ENCODE results near the gene LIFR. TPM values are rescaled to one million over a fixed set of nuclear protein-coding genes. Genes with fewer than 3 reads are reported as not detected.

LIFR gene
- total and polyA plus RNA-seq, 2 donors (not counting 3 experiments of a cell fraction or from before 2014, with no cell fraction given) = 4.1 to 36.4 TPM

DNA sequence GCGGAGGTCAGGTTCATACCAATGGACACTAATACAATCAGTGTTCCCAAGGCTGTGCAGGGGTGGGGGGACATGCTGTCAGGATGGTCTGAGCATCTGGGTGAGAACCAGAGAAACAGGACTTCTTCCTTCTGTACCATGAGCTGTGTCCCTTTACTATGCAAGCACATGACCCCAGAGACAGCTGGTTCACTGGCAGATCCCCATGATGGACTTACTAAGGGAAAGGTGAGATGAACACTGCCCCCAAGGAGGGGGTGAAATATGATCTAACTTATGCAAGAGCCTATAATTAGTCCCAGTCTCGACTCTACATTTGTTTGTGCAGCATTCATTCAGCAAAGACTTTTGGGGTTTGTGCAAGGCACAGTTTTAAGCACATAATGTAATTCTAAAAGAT, 91.4 kb downstream of the LIFR start:
- no peak overlapping the region for H3K9ac ChIP-seq (replicated peaks; ENCODE audit: extremely low read depth, insufficient read depth, low read length)
- intact Hi-C loops (cut with micrococcal nuclease) = loop anchor here (2.0 kb wide), 1 partner anchor 134 kb away; no protein-coding TSS in a partner anchor
- H3K79me2 ChIP-seq (ENCODE audit: control insufficient read depth, insufficient read depth, low read length) = no peaks in the 10 kb centered on the region
- dilution Hi-C loops (cut with MboI; ENCODE audit: extremely low pct_ligation_motif_present, low sequenced_read_pairs) = no loop called here
- H3K9me3 ChIP-seq (replicated peaks; ENCODE audit: control insufficient read depth, insufficient read depth, low read length) = no peaks in the 10 kb centered on the region
- H3K4me2 ChIP-seq (ENCODE audit: insufficient read depth, low read length) = no peak overlapping the region
- H3K36me3 ChIP-seq (ENCODE audit: control insufficient read depth in 2 of 2, extremely low read depth in 1 of 2, insufficient read depth in 2 of 2, low read length in 2 of 2) = no peaks in the 10 kb centered on the region
- TF ChIP-seq GATA2 (IDR thresholded peaks at IDR 0.05; ENCODE audit: insufficient read depth, insufficient read length, low read depth, low read length) = no peak
- TF ChIP-seq, protein P1, sequence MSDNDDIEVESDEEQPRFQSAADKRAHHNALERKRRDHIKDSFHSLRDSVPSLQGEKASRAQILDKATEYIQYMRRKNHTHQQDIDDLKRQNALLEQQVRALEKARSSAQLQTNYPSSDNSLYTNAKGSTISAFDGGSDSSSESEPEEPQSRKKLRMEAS (IDR thresholded peaks at IDR 0.05; ENCODE audit: insufficient read depth, insufficient read length) = no peak
- TF ChIP-seq, protein P2, sequence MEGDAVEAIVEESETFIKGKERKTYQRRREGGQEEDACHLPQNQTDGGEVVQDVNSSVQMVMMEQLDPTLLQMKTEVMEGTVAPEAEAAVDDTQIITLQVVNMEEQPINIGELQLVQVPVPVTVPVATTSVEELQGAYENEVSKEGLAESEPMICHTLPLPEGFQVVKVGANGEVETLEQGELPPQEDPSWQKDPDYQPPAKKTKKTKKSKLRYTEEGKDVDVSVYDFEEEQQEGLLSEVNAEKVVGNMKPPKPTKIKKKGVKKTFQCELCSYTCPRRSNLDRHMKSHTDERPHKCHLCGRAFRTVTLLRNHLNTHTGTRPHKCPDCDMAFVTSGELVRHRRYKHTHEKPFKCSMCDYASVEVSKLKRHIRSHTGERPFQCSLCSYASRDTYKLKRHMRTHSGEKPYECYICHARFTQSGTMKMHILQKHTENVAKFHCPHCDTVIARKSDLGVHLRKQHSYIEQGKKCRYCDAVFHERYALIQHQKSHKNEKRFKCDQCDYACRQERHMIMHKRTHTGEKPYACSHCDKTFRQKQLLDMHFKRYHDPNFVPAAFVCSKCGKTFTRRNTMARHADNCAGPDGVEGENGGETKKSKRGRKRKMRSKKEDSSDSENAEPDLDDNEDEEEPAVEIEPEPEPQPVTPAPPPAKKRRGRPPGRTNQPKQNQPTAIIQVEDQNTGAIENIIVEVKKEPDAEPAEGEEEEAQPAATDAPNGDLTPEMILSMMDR (IDR thresholded peaks at IDR 0.05; ENCODE audit: extremely low read depth in 1 of 2, insufficient read depth in 1 of 2, low read depth in 1 of 2, low read length in 2 of 2) = no peak
- no peak for TF ChIP-seq EZH2 (IDR thresholded peaks at IDR 0.05; ENCODE audit: borderline replicate concordance, low read depth, low read length, severe bottlenecking)
- no peak for TF ChIP-seq POLR2A (IDR thresholded peaks at IDR 0.05; ENCODE audit: low read depth, low read length)
- no peak for TF ChIP-seq POLR2AphosphoS5 (IDR thresholded peaks at IDR 0.05; ENCODE audit: insufficient read depth, low read depth, low read length)
- TF ChIP-seq JUN (IDR thresholded peaks at IDR 0.05; ENCODE audit: borderline replicate concordance, insufficient read depth, insufficient read length, low read depth) = no peak
- TF ChIP-seq MYC (IDR thresholded peaks at IDR 0.05; ENCODE audit: low read depth, low read length) = no peak
- TF ChIP-seq FOS (IDR thresholded peaks at IDR 0.05; ENCODE audit: borderline replicate concordance, insufficient read depth, low read length) = no peak
- peak; percentile 12 for DNase-seq (ENCODE audit: low read depth, low spot score)
- no peak overlapping the region for H2AFZ ChIP-seq (ENCODE audit: low read depth, low read length)
- no peaks in the 10 kb centered on the region for H4K20me1 ChIP-seq (replicated peaks; ENCODE audit: control insufficient read depth, extremely low read depth, insufficient read depth, low read length)
- H3K9me1 ChIP-seq (replicated peaks; ENCODE audit: control insufficient read depth, extremely low read depth, insufficient read depth, low read length) = no peaks in the 10 kb centered on the region
- CTCF ChIA-PET = interaction anchor here (1.0 to 9.2 kb wide), 7 partner anchors 17 to 344 kb away, joined by 3 to 163 read pairs (median 10); no protein-coding TSS in a partner anchor
- H3K4me3 ChIP-seq (replicated peaks in 1 of 3; ENCODE audit: insufficient read depth in 1 of 3, low read depth in 1 of 3, low read length in 3 of 3) = no peak overlapping the region
- no peaks in the 10 kb centered on the region for H3K27me3 ChIP-seq (ENCODE audit: control insufficient read depth in 2 of 2, insufficient read depth in 2 of 2, low read length in 2 of 2)
- POLR2A ChIA-PET = interaction anchor here (1.0 kb wide), 1 partner anchor 23 kb away, joined by 3 read pairs; no protein-coding TSS in a partner anchor
- BruUV-seq (replicated peaks) = no TSS peak
- peak overlapping the region; percentile 90 for H3K27ac ChIP-seq (ENCODE audit: insufficient read depth, low read depth, low read length)
- H3K4me1 ChIP-seq (ENCODE audit: control insufficient read depth, extremely low read depth, insufficient read depth, low read length) = peaks cover 65% of the 10 kb centered on the region
- FAIRE-seq = peak; percentile 64
